ENCODE measurements around the gene PRMT3.

PRMT3 gene

DNA sequence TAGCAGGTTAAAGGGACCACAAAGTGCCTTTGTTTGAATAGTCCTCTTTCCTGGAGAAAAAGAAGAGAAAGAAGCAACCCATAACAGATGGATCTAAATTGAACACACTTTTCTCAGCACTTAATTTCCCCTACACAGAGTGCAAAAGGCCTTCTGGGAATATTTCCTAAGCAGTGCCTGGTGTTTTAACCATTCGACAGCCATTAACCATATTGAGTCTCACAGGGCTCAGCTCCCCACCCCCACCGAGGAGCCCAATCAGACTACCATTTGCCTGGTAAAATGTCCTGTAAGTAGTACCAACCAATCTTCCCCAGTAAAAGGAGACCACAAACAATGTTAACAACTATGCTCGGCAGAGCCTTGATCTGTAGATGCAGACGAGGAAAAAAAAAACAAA is 171.2 kb downstream of the PRMT3 start:
- Mint-ChIP-seq H3K9me3 (peaks cover 18% of the 10 kb centered on the region), H3K4me1 (no peaks in the 10 kb centered on the region), H3K36me3 (ENCODE audit: low read depth) (no peaks in the 10 kb centered on the region), H3K27ac (no peak overlapping the region), H3K27me3 (ENCODE audit: low read depth, poor library complexity) (peaks cover 8% of the 10 kb centered on the region), H3K4me3 (no peak overlapping the region)
- TF ChIP-seq, protein P1, sequence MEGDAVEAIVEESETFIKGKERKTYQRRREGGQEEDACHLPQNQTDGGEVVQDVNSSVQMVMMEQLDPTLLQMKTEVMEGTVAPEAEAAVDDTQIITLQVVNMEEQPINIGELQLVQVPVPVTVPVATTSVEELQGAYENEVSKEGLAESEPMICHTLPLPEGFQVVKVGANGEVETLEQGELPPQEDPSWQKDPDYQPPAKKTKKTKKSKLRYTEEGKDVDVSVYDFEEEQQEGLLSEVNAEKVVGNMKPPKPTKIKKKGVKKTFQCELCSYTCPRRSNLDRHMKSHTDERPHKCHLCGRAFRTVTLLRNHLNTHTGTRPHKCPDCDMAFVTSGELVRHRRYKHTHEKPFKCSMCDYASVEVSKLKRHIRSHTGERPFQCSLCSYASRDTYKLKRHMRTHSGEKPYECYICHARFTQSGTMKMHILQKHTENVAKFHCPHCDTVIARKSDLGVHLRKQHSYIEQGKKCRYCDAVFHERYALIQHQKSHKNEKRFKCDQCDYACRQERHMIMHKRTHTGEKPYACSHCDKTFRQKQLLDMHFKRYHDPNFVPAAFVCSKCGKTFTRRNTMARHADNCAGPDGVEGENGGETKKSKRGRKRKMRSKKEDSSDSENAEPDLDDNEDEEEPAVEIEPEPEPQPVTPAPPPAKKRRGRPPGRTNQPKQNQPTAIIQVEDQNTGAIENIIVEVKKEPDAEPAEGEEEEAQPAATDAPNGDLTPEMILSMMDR (IDR thresholded peaks at IDR 0.05): no peak
- DNase-seq: no peak
